BJ (cell line): ENCODE measurements around the gene CSF1R. TPM values are rescaled to one million over a fixed set of nuclear protein-coding genes. Genes with fewer than 3 reads are reported as not detected.

Source experiments
- CTCF ChIA-PET: fragments of 350-600 bp; formaldehyde crosslinking; extraction: SDS; loops from one replicate; lab custom pipeline; 2021; ENCODE audit warnings: antibody characterized with exemption, inconsistent platforms; lab: Yijun Ruan, JAX
- POLR2A ChIA-PET: fragments of 300-600 bp; sonication (Branson Sonifier 250); formaldehyde crosslinking; extraction: SDS; loops from one replicate; lab custom pipeline; 2021; ENCODE audit warnings: antibody characterized with exemption; lab: Charles Lee
- DNase-seq: peaks from one replicate; pipeline ENCODE4 v3.0.0-alpha.2; 2011; ENCODE audit warnings: low read depth
- H3K27me3 ChIP-seq: 2 replicates; pipeline ENCODE4 v1.6.0; 2011; ENCODE audit warnings: low read length; ENCODE audit not compliant: control insufficient read depth, insufficient read depth
- H3K36me3 ChIP-seq: 2 replicates; pipeline ENCODE4 v1.5.1; 2011; ENCODE audit warnings: low read length; ENCODE audit not compliant: control insufficient read depth, insufficient read depth
- H3K4me3 ChIP-seq: 2 replicates; pipeline ENCODE4 v1.5.1; 2011; ENCODE audit warnings: low read depth, mild to moderate bottlenecking, control low read depth, low read length
- CTCF ChIP-seq: IDR thresholded peaks from 2 replicates; pipeline ENCODE4 v1.5.1; 2011; ENCODE audit warnings: low read depth, mild to moderate bottlenecking, control low read depth, inconsistent platforms, low read length, moderate library complexity; ENCODE audit not compliant: insufficient read depth
- polyA minus RNA-seq: library from RNA; depleted of rRNA, polyadenylated mRNA; stranded (reverse); fragments of >200 nt; gene quantifications from 2 replicates; pipeline ENCODE4 v1.2.3, GENCODE V29; 2011; rRNA and poly(A)+ RNA removed
- polyA plus RNA-seq: library from polyadenylated mRNA; depleted of rRNA; stranded (reverse); fragments of >200 nt; gene quantifications from 2 replicates; pipeline ENCODE4 v1.2.3, GENCODE V29; 2011; rRNA removed

CSF1R gene
- polyA plus RNA-seq = 0.11 and 0.29 TPM in 2 replicates
- polyA minus RNA-seq = 0.09 TPM in 1 of 2 replicates, not detected in the other

DNA sequence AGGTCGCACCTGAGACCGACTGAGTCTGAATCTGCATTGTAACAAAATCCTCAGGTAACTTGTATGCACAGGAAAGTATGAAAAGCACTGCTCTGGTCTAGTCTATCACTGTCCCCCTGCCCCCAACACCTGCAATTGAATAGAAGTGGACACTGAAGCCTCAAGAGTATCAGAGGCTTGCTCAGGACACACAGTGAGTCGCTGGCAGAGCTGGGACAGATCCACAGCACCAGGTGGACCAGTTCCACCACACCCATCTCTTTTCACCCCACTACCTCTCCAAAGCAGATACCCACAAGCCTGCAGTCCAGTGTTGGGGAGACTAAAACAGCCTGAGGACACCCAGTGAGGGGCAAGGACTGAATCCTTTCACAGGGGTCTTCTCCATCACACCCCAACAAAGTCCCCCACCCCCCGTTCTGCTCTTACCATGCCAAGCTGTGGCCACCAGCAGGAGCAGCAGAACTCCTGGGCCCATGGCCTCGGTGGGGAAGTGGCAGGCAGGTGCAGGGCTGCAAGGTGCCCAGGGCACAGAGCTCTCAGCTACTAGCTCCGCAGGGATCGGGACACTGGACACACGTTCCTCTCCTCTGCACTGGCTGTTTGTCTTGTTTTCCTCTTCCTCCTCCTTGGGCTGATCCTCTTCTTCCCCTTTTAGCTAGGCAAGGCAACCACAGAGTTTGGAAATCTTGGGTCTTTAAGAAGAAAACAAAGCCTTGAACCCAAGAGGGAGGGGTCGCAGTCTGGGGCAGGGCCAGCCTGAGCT, at the start of gene CSF1R:
Gene CSF1R, minus strand, starts transcription at position 605 of the 766 bp plus-strand sequence. Its CDS starts 127 bp downstream, at position 478.
- CTCF ChIA-PET = no interaction called here
- no peak for DNase-seq
- Histone ChIP-seq H3K27me3 (peaks cover 9% of the 10 kb centered on the region), H3K36me3 (no peaks in the 10 kb centered on the region), H3K4me3 (no peak within 1 kb of the TSS)
- TF ChIP-seq CTCF = no peak
- POLR2A ChIA-PET = no interaction called here

DNA sequence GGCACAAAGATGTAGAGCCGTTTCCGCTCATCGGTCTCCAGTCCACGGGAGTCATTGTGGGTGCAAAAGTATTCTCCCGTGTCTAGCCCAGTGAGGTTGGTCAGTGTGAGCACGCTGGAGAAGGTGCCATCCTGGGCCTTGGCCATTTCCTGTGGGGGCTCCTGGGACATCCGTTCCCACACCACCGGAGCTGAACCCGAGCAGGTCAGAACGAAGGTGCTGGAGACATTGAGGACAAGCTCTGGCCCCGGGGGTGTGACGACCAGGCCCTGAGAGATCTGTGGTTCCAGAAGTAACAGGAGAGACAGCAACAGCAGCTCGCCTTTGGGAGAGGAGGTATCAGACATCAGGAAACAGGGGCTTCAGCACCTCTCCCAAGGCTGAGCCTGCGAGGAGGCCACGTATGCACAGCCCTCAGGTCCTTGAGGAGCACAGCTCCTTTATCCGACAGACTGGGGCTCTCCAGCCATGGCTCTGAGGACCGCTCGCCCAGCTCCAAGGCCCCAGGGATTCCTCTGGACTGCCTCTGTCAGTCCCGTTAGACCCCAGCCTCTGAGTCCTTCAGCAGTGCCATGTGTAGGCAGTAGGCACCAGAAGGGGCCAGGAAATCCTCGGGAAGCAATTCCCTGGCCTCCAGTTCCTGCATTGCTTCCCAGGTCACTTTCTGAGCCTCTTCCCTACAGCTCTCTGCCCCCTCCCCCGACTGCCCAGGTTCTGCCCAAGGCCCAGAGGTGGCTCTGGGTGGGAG, 49.4 kb upstream of the CSF1R start:
- ChIA-PET POLR2A (interaction anchor here (0.6 to 0.8 kb wide), 2 partner anchors 10 to 243 kb away, joined by 3 to 4 read pairs; no protein-coding TSS in a partner anchor), CTCF (interaction anchor here (0.9 to 3.4 kb wide), 8 partner anchors 10 to 499 kb away, joined by 3 to 24 read pairs (median 3); partner anchors contain the start of gene PDGFRB)

GRCh38 chr5:150134198-150134588, 47.8 kb upstream of the CSF1R start:
- ChIA-PET POLR2A (interaction anchor here (0.6 kb wide), 1 partner anchor 9 kb away, joined by 4 read pairs; no protein-coding TSS in a partner anchor), CTCF (interaction anchor here (0.9 to 2.1 kb wide), 3 partner anchors 9 to 84 kb away, joined by 4 to 9 read pairs (median 4); partner anchors contain the start of gene PDGFRB)
- no peak overlapping the region for H3K4me3 ChIP-seq
- no peak for TF ChIP-seq CTCF
- H3K27me3 ChIP-seq = no peaks in the 10 kb centered on the region
- DNase-seq = no peak
- H3K36me3 ChIP-seq = peaks cover 65% of the 10 kb centered on the region

More for the DNA sequence above, 49.4 kb upstream of the CSF1R start:
- Histone ChIP-seq H3K36me3 (peaks cover 52% of the 10 kb centered on the region), H3K4me3 (no peak overlapping the region), H3K27me3 (no peaks in the 10 kb centered on the region)
- TF ChIP-seq CTCF = no peak
- DNase-seq = no peak

- ChIA-PET POLR2A (interaction anchor here (0.6 kb wide), 1 partner anchor 9 kb away, joined by 4 read pairs; no protein-coding TSS in a partner anchor), CTCF (interaction anchor here (0.9 to 3.1 kb wide), 4 partner anchors 9 to 85 kb away, joined by 4 to 17 read pairs (median 6); partner anchors contain the start of gene PDGFRB)
- DNase-seq = no peak
- H3K36me3 ChIP-seq = peaks cover 65% of the 10 kb centered on the region
- H3K4me3 ChIP-seq = no peak overlapping the region
- TF ChIP-seq CTCF = no peak
- H3K27me3 ChIP-seq = no peaks in the 10 kb centered on the region
Observed at GRCh38 chr5:150133581-150134197, 47.3 kb upstream of the CSF1R start.
